ENCODE data around the gene PHF20. TPM values are rescaled to one million over a fixed set of nuclear protein-coding genes. Genes with fewer than 3 reads are reported as not detected.
"Not testable (repeated sequence)": the region's sequence is repeated elsewhere in the genome, so short reads cannot be mapped to it uniquely, and the experiment has no call there.

PHF20 gene
- total RNA-seq, 1 donor from 2014 or later = 42.2 TPM

DNA sequence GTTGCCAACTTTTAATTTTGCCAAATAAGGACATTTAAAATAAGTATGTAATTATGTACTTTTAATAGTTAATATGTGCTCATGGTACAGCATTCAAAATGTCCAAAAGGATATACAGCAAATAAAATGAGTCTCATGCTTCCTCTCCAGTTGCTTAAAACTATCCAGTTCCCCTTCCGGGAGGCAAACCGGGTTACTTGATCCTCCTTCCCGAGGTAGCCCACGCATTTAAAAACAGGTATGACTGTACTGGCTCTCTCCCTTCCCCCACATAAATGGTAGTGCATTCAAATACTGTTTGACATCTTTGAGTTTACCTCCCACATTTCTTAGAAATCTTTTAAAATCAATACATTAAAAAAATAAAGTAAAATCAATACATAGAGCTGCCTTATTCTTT lies 66.4 kb downstream of the PHF20 start:
- Mint-ChIP-seq H3K36me3 (ENCODE audit: insufficient read depth) (peaks cover 25% of the 10 kb centered on the region), H3K9me3 (ENCODE audit: low read depth) (peaks cover 13% of the 10 kb centered on the region), H3K27ac (no peak overlapping the region), H3K4me3 (ENCODE audit: low read depth) (no peak overlapping the region), H3K4me1 (ENCODE audit: low read depth) (peaks cover 8% of the 10 kb centered on the region), H3K27me3 (no peaks in the 10 kb centered on the region)
- TF ChIP-seq, protein P1, sequence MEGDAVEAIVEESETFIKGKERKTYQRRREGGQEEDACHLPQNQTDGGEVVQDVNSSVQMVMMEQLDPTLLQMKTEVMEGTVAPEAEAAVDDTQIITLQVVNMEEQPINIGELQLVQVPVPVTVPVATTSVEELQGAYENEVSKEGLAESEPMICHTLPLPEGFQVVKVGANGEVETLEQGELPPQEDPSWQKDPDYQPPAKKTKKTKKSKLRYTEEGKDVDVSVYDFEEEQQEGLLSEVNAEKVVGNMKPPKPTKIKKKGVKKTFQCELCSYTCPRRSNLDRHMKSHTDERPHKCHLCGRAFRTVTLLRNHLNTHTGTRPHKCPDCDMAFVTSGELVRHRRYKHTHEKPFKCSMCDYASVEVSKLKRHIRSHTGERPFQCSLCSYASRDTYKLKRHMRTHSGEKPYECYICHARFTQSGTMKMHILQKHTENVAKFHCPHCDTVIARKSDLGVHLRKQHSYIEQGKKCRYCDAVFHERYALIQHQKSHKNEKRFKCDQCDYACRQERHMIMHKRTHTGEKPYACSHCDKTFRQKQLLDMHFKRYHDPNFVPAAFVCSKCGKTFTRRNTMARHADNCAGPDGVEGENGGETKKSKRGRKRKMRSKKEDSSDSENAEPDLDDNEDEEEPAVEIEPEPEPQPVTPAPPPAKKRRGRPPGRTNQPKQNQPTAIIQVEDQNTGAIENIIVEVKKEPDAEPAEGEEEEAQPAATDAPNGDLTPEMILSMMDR (IDR thresholded peaks at IDR 0.05; ENCODE audit: unreplicated experiment) = no peak
- no peak for DNase-seq (ENCODE audit: low spot score, unreplicated experiment)

GRCh38 chr20:35839904-35840303 lies 68.1 kb downstream of the PHF20 start:
- H3K27me3 Mint-ChIP-seq = no peaks in the 10 kb centered on the region
- H3K36me3 Mint-ChIP-seq (ENCODE audit: insufficient read depth) = peaks cover 38% of the 10 kb centered on the region
- H3K4me3 Mint-ChIP-seq (ENCODE audit: low read depth) = no peak overlapping the region
- no peak for DNase-seq (ENCODE audit: low spot score, unreplicated experiment)
- no peak overlapping the region for H3K27ac Mint-ChIP-seq
- peaks cover 4% of the 10 kb centered on the region for H3K4me1 Mint-ChIP-seq (ENCODE audit: low read depth)
- peaks cover 16% of the 10 kb centered on the region for H3K9me3 Mint-ChIP-seq (ENCODE audit: low read depth)
- TF ChIP-seq, protein P1 (IDR thresholded peaks at IDR 0.05; ENCODE audit: unreplicated experiment) = no peak

DNA sequence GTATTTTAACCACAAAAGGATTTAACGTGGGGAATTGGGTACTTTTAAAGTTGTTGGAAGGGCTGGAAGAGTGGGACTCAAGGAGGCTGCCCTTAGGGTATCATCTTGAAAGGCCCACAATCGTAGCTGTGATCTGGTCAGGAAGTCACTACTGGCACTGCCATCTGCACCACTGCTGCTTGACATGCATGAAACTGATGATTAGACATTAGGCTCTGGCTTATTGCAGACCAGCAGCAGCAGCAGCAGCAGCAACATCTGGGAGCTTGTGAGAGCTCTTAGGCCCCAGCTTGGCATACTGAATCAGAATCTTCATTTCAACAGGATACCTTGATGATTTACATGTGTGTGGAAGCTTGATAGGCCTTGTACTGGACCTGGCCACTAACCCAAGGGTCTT lies 68.6 kb downstream of the PHF20 start:
- peaks cover 16% of the 10 kb centered on the region for H3K9me3 Mint-ChIP-seq (ENCODE audit: low read depth)
- H3K27me3 Mint-ChIP-seq = no peaks in the 10 kb centered on the region
- no peak for DNase-seq (ENCODE audit: low spot score, unreplicated experiment)
- no peak overlapping the region for H3K27ac Mint-ChIP-seq
- TF ChIP-seq, protein P1 (IDR thresholded peaks at IDR 0.05; ENCODE audit: unreplicated experiment) = no peak
- no peak overlapping the region for H3K4me3 Mint-ChIP-seq (ENCODE audit: low read depth)
- peaks cover 39% of the 10 kb centered on the region for H3K36me3 Mint-ChIP-seq (ENCODE audit: insufficient read depth)
- peaks cover 4% of the 10 kb centered on the region for H3K4me1 Mint-ChIP-seq (ENCODE audit: low read depth)

GRCh38 chr20:35842361-35842760 lies 70.5 kb downstream of the PHF20 start:
- Mint-ChIP-seq H3K9me3 (ENCODE audit: low read depth) (peaks cover 16% of the 10 kb centered on the region), H3K4me3 (ENCODE audit: low read depth) (no peak overlapping the region), H3K4me1 (ENCODE audit: low read depth) (peaks cover 4% of the 10 kb centered on the region), H3K27me3 (no peaks in the 10 kb centered on the region), H3K27ac (no peak overlapping the region), H3K36me3 (ENCODE audit: insufficient read depth) (peaks cover 50% of the 10 kb centered on the region)
- no peak for DNase-seq (ENCODE audit: low spot score, unreplicated experiment)
- TF ChIP-seq, protein P1 (IDR thresholded peaks at IDR 0.05; ENCODE audit: unreplicated experiment) = no peak

DNA sequence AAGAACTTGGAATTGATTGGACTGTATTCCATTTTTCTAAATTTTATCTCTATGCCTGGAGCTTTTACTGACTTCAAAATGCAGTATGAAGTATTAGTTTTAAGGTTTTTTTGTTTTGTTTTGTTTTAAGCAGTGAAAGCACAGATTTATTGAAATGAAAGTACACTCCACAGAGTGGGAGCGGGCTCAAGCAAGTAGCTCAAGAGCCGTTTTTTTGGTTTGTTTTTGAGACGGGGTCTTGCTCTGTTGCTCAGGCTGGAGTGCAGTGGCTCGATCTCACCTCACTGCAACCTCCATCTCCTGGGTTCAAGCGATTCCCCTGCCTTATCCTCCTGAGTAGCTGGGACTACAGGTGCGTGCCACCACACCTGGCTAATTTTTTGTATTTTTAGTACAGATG lies 72.1 kb downstream of the PHF20 start:
- not testable (repeated sequence) for H3K4me3 Mint-ChIP-seq (ENCODE audit: low read depth); H3K4me1 Mint-ChIP-seq (ENCODE audit: low read depth); H3K27me3 Mint-ChIP-seq; H3K27ac Mint-ChIP-seq; DNase-seq (ENCODE audit: low spot score, unreplicated experiment)
- H3K9me3 Mint-ChIP-seq (ENCODE audit: low read depth) = peaks cover 16% of the 10 kb centered on the region
- peaks cover 51% of the 10 kb centered on the region for H3K36me3 Mint-ChIP-seq (ENCODE audit: insufficient read depth)

DNA sequence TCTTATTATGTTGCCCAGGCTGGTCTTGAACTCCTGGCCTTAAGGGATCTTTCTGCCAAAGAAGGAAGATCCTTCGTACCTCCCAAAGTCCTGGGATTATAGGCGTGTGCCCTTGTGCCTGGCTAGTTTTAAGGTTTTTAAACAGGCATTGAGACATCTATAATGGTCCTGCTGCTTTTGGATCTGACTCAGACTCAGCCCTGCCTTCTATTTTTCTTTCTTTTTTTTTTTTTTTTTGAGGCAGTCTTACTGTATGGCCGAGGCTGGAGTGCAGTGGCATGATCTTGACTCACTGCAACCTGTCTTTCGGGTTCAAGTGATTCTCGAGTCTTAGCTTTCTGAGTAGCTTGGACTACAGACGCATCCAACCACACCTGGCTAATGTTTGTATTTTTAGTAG lies 73.7 kb downstream of the PHF20 start:
- TF ChIP-seq, protein P1 (IDR thresholded peaks at IDR 0.05; ENCODE audit: unreplicated experiment) = no peak
- Mint-ChIP-seq H3K4me3 (ENCODE audit: low read depth) (no peak overlapping the region), H3K4me1 (ENCODE audit: low read depth) (peaks cover 4% of the 10 kb centered on the region), H3K36me3 (ENCODE audit: insufficient read depth) (peaks cover 50% of the 10 kb centered on the region), H3K9me3 (ENCODE audit: low read depth) (peaks cover 16% of the 10 kb centered on the region), H3K27me3 (no peaks in the 10 kb centered on the region), H3K27ac (no peak overlapping the region)
- no peak for DNase-seq (ENCODE audit: low spot score, unreplicated experiment)
